HFFc6 (cell line): ENCODE data around the gene PACSIN1. TPM values are rescaled to one million over a fixed set of nuclear protein-coding genes. Genes with fewer than 3 reads are reported as not detected.

Experiments
- DNase-seq: peaks from one replicate; pipeline ENCODE4 v3.0.0-alpha.2; 2018
- H3K27ac Mint-ChIP-seq: 2 replicates; pipeline ENCODE4 v1.8.0; 2020; ENCODE audit warnings: mild to moderate bottlenecking, mixed read lengths
- H3K27me3 Mint-ChIP-seq: 2 replicates; pipeline ENCODE4 v1.8.0; 2021; ENCODE audit warnings: mild to moderate bottlenecking, moderate library complexity, mixed read lengths; ENCODE audit not compliant: insufficient read depth
- H3K36me3 Mint-ChIP-seq: 2 replicates; pipeline ENCODE4 v1.8.0; 2021; ENCODE audit warnings: low read depth, mixed read lengths
- H3K4me1 Mint-ChIP-seq: 2 replicates; pipeline ENCODE4 v1.8.0; 2020; ENCODE audit warnings: low read depth, mixed read lengths
- H3K4me3 Mint-ChIP-seq: 2 replicates; pipeline ENCODE4 v1.8.0; 2020; ENCODE audit warnings: mild to moderate bottlenecking, moderate library complexity, mixed read lengths
- H3K9me3 Mint-ChIP-seq: 2 replicates; pipeline ENCODE4 v1.8.0; 2020; ENCODE audit warnings: mild to moderate bottlenecking, mixed read lengths
- CTCF ChIP-seq: fragments of 200-600 bp; sonication (generic); IDR thresholded peaks from 2 replicates; pipeline ENCODE4 v1.5.0; 2021; ENCODE audit warnings: antibody characterized with exemption, mild to moderate bottlenecking
- total RNA-seq, 6 experiments: library from RNA; stranded (reverse); fragmentation: NEBNext Ultra II Directional; extraction: Animal tissue kit (Norgen Biotek cat#: 25700); gene quantifications; 2 replicates in 1 of 6; 3 replicates in 5 of 6; pipeline ENCODE4 v1.2.3, GENCODE V29; 2021

The PACSIN1 gene
- total RNA-seq, 6 experiments from 2014 or later, result not detected

- no peak for TF ChIP-seq CTCF
- peaks cover 11% of the 10 kb centered on the region for H3K27me3 Mint-ChIP-seq
- no peaks in the 10 kb centered on the region for H3K36me3 Mint-ChIP-seq
- no peak for DNase-seq
- H3K4me3 Mint-ChIP-seq, result no peak overlapping the region
- H3K9me3 Mint-ChIP-seq, result no peaks in the 10 kb centered on the region
- no peaks in the 10 kb centered on the region for H3K4me1 Mint-ChIP-seq
- no peak overlapping the region for H3K27ac Mint-ChIP-seq
Observed at GRCh38 chr6:34570066-34570833, 104.4 kb downstream of the PACSIN1 start.

GRCh38 chr6:34571388-34571787, 105.5 kb downstream of the PACSIN1 start:
- Mint-ChIP-seq H3K4me1 (no peaks in the 10 kb centered on the region), H3K36me3 (no peaks in the 10 kb centered on the region), H3K9me3 (no peaks in the 10 kb centered on the region), H3K4me3 (no peak overlapping the region), H3K27ac (no peak overlapping the region), H3K27me3 (peaks cover 12% of the 10 kb centered on the region)
- no peak for TF ChIP-seq CTCF
- no peak for DNase-seq

- Mint-ChIP-seq H3K4me3 (no peak overlapping the region), H3K36me3 (no peaks in the 10 kb centered on the region), H3K27ac (no peak overlapping the region), H3K27me3 (peaks cover 12% of the 10 kb centered on the region), H3K4me1 (no peaks in the 10 kb centered on the region), H3K9me3 (no peaks in the 10 kb centered on the region)
- DNase-seq, result no peak
- TF ChIP-seq CTCF, result no peak
Observed at GRCh38 chr6:34572021-34572420, 106.1 kb downstream of the PACSIN1 start.

- H3K27ac Mint-ChIP-seq, result no peak overlapping the region
- H3K27me3 Mint-ChIP-seq, result peaks cover 12% of the 10 kb centered on the region
- DNase-seq, result no peak
- no peak for TF ChIP-seq CTCF
- H3K36me3 Mint-ChIP-seq, result no peaks in the 10 kb centered on the region
- H3K4me3 Mint-ChIP-seq, result no peak overlapping the region
- no peaks in the 10 kb centered on the region for H3K9me3 Mint-ChIP-seq
- H3K4me1 Mint-ChIP-seq, result no peaks in the 10 kb centered on the region
Observed at GRCh38 chr6:34572585-34572984, 106.7 kb downstream of the PACSIN1 start.

GRCh38 chr6:34573567-34574183, 107.8 kb downstream of the PACSIN1 start:
- Mint-ChIP-seq H3K4me3 (no peak overlapping the region), H3K36me3 (no peaks in the 10 kb centered on the region), H3K27ac (no peak overlapping the region), H3K9me3 (no peaks in the 10 kb centered on the region), H3K27me3 (peaks cover 12% of the 10 kb centered on the region), H3K4me1 (no peaks in the 10 kb centered on the region)
- TF ChIP-seq CTCF, result no peak
- no peak for DNase-seq
